ENCODE results near the gene SPTBN1. TPM values are rescaled to one million over a fixed set of nuclear protein-coding genes. Genes with fewer than 3 reads are reported as not detected.

SPTBN1 gene
- total RNA-seq, 1 donor from 2014 or later = 83.2 TPM

DNA sequence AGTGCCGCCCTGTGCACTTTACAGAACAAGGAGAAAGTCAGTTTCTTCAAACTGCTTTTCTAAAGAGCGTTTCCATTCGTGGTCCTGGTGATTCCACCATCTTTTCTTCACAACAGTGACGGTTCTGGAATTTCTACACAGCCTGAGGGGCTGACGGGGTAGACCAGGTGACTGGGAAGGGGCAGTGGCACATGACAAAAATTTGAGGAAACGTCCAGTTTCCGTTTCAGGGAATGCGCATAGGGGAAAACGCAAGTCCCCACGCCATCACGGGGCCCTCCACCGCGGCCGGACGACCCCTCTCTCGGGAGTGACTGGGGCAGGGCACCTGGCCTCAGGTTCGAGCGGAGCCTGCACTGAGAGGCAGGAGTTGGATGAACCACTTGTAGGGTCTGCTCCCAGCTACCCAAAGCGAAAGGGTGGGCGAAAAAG lies 980 bp upstream of the SPTBN1 start:
- Mint-ChIP-seq H3K4me3 (peak overlapping the region; percentile 72), H3K9me3 (no peaks in the 10 kb centered on the region), H3K4me1 (peaks cover 17% of the 10 kb centered on the region), H3K36me3 (ENCODE audit: low read depth) (no peaks in the 10 kb centered on the region), H3K27me3 (peaks cover 27% of the 10 kb centered on the region), H3K27ac (no peak overlapping the region)
- intact Hi-C loops (cut with micrococcal nuclease) = loop anchor here (5.0 kb wide), 1 partner anchor 123 kb away; a partner anchor contains a TSS
- TF ChIP-seq, protein P1, sequence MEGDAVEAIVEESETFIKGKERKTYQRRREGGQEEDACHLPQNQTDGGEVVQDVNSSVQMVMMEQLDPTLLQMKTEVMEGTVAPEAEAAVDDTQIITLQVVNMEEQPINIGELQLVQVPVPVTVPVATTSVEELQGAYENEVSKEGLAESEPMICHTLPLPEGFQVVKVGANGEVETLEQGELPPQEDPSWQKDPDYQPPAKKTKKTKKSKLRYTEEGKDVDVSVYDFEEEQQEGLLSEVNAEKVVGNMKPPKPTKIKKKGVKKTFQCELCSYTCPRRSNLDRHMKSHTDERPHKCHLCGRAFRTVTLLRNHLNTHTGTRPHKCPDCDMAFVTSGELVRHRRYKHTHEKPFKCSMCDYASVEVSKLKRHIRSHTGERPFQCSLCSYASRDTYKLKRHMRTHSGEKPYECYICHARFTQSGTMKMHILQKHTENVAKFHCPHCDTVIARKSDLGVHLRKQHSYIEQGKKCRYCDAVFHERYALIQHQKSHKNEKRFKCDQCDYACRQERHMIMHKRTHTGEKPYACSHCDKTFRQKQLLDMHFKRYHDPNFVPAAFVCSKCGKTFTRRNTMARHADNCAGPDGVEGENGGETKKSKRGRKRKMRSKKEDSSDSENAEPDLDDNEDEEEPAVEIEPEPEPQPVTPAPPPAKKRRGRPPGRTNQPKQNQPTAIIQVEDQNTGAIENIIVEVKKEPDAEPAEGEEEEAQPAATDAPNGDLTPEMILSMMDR (IDR thresholded peaks at IDR 0.05) = no peak
- DNase-seq = no peak
- ATAC-seq (ENCODE audit: low read depth) = no peak
- POLR2A ChIA-PET = no interaction called here
- CTCF ChIA-PET = no interaction called here

DNA sequence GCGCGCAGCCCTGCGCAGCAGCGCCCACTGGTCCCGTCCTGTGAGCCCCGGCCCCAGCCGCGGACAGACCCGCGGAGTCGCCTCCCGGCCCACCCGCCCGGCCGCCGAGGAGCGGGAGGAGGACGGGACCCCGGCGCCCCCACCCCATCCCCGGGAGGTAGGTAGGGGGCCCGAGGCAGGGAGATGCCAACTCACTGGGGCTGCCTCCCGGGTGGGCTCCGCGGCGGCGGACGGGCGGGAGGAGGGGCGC lies 160 bp downstream of the SPTBN1 start:
- Mint-ChIP-seq H3K27me3 (peaks cover 34% of the 10 kb centered on the region), H3K36me3 (ENCODE audit: low read depth) (no peaks in the 10 kb centered on the region), H3K4me1 (peaks cover 17% of the 10 kb centered on the region), H3K9me3 (no peaks in the 10 kb centered on the region), H3K27ac (no peak overlapping the region), H3K4me3 (peak overlapping the region; percentile 61)
- no peak for ATAC-seq (ENCODE audit: low read depth)
- CTCF ChIA-PET = no interaction called here
- peak; percentile 31 for DNase-seq
- intact Hi-C loops (cut with micrococcal nuclease) = loop anchor here (5.0 kb wide), 1 partner anchor 124 kb away; a partner anchor contains a TSS
- TF ChIP-seq, protein P1 (IDR thresholded peaks at IDR 0.05) = no peak
- POLR2A ChIA-PET = no interaction called here

DNA sequence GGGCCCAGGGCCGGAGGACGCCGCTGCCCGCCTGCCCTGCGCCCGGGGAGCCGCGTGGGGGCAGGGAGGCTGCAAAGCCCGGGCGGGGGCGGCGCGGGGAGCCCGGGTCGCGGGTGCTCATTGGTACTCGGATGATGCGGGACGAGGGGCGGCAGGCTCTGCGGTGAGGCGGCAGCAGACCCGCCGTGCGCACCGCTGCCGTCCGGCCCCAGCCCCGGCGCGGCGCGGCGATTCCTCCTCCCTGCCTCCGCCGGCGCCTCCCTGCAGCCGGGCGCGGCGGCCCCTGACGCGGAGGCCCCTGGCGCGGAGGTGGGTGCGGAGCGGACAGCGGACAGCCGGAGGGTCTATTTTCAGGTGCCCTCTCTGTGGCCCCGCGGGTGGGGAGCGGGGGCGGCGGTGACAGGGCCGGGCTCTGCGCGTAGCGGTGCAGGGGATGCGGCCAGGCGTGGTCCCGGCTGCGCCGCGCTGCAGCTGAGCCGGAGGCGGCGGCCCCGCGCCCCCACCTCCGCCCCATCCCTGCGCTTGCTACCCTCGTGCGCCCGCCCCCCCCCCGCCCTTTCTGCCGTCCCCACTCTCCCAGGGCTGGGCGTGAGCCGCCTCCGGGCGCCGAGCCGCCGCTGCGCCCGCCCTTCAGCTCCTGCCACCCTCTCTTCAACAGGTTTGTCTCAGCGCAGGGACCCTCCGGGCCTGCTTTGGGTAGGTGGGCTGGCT lies 640 bp downstream of the SPTBN1 start:
- intact Hi-C loops (cut with micrococcal nuclease) = loop anchor here (5.0 kb wide), 1 partner anchor 124 kb away; a partner anchor contains a TSS
- H3K4me1 Mint-ChIP-seq = peaks cover 17% of the 10 kb centered on the region
- H3K36me3 Mint-ChIP-seq (ENCODE audit: low read depth) = no peaks in the 10 kb centered on the region
- TF ChIP-seq, protein P1 (IDR thresholded peaks at IDR 0.05) = no peak
- ATAC-seq (ENCODE audit: low read depth) (peak; percentile 49), DNase-seq (peak; percentile 37)
- no peak overlapping the region for H3K27ac Mint-ChIP-seq
- CTCF ChIA-PET = no interaction called here
- H3K9me3 Mint-ChIP-seq = no peaks in the 10 kb centered on the region
- POLR2A ChIA-PET = interaction anchor here (0.5 kb wide), 1 partner anchor 14 kb away, joined by 3 read pairs; no protein-coding TSS in a partner anchor
- H3K27me3 Mint-ChIP-seq = peaks cover 37% of the 10 kb centered on the region
- H3K4me3 Mint-ChIP-seq = peak overlapping the region; percentile 86

DNA sequence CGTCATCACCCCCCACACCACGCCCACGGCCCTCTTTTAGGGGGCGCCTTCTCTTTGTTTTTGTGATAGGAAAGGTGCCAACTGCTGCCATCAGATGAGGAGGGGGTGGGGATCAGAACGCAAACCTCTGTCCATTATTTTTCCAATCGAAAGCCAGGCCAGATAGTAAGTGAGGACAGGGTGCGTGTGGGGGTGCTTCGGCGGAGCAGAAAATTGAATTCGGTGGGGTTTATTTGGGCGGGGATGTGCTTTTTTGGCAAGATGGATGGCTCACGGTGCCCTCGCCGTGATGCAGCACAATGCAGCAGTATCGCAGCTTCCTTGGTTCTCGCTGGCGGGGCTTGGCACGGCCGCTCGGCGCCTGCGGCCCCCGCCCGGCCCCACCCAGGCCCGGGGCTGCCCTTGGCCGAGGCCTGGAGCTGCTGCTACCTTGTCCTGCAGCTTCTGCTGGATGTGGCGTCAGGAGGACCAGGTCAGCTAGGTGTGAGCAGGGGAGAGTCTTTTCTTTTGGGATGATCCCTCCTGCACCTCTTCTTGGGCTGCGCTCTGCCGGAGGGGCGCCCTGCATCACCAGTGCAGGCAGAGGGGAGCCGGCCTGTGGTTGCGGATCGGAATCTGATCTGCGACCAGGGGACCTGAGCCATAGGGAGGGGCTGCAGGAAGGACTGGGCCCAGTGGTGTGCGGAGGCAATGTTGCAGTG lies 1.3 kb downstream of the SPTBN1 start:
- peaks cover 38% of the 10 kb centered on the region for H3K27me3 Mint-ChIP-seq
- H3K4me1 Mint-ChIP-seq = peaks cover 17% of the 10 kb centered on the region
- TF ChIP-seq, protein P1 (IDR thresholded peaks at IDR 0.05) = no peak
- peak overlapping the region; percentile 86 for H3K4me3 Mint-ChIP-seq
- DNase-seq (peak; percentile 35), ATAC-seq (ENCODE audit: low read depth) (peak; percentile 34)
- intact Hi-C loops (cut with micrococcal nuclease) = loop anchor here (5.0 kb wide), 1 partner anchor 125 kb away; a partner anchor contains a TSS
- no peaks in the 10 kb centered on the region for H3K36me3 Mint-ChIP-seq (ENCODE audit: low read depth)
- ChIA-PET POLR2A (interaction anchor here (0.5 kb wide), 1 partner anchor 14 kb away, joined by 3 read pairs; no protein-coding TSS in a partner anchor), CTCF (no interaction called here)
- no peaks in the 10 kb centered on the region for H3K9me3 Mint-ChIP-seq
- H3K27ac Mint-ChIP-seq = no peak overlapping the region

DNA sequence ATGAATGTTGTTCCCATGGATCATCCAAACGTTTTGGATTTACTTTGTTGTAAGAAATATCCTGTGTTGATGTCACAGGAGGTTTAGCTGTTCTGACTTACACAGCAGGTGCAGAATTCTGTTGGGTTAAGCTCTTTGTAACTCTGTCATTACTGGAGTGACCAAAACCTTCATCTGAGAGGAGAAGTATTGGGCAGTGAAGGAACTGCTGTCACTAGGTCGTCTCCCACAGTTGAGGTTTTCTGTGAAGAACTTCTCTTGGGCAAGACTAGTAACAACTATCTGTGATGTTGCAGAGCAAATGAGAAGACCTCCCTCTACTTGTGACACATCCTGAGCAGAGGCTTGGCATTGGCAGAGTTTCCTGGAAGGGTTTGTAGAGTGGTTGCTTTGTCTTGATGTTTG lies 2.9 kb downstream of the SPTBN1 start:
- H3K4me1 Mint-ChIP-seq = peaks cover 17% of the 10 kb centered on the region
- no peak overlapping the region for H3K4me3 Mint-ChIP-seq
- no peaks in the 10 kb centered on the region for H3K9me3 Mint-ChIP-seq
- TF ChIP-seq, protein P1 (IDR thresholded peaks at IDR 0.05) = no peak
- ATAC-seq (ENCODE audit: low read depth) (no peak), DNase-seq (no peak)
- intact Hi-C loops (cut with micrococcal nuclease) = loop anchor here (5.0 kb wide), 1 partner anchor 127 kb away; a partner anchor contains a TSS
- ChIA-PET POLR2A (no interaction called here), CTCF (no interaction called here)
- H3K36me3 Mint-ChIP-seq (ENCODE audit: low read depth) = no peaks in the 10 kb centered on the region
- H3K27ac Mint-ChIP-seq = no peak overlapping the region
- H3K27me3 Mint-ChIP-seq = peaks cover 45% of the 10 kb centered on the region
